ENCODE measurements around the gene MRPL12. TPM values are rescaled to one million over a fixed set of nuclear protein-coding genes. Genes with fewer than 3 reads are reported as not detected.
A peak's percentile ranks its signal among the peaks of the same experiment; 100 is the strongest.

Gene MRPL12
- polyA plus RNA-seq, 3 donors: 21.2 to 57.0 (median 38.3) TPM

- Histone ChIP-seq H3K4me3 (replicated peaks in 1 of 3; ENCODE audit: low read depth in 2 of 3, low read length in 3 of 3) (peak overlapping the region in 1 of 3 experiments; percentile 89), H3K4me2 (replicated peaks; ENCODE audit: extremely low read depth, low read length, poor library complexity, severe bottlenecking) (peak overlapping the region; percentile 86), H3K4me1 (ENCODE audit: control insufficient read depth in 1 of 2, insufficient read depth in 2 of 2, low read length in 2 of 2) (peaks cover 22 to 32% of the 10 kb centered on the region in 2 donors), H3K79me2 (ENCODE audit: insufficient read depth, low read length) (peaks cover 76% of the 10 kb centered on the region), H3K9ac (ENCODE audit: insufficient read depth, low read length, poor library complexity, severe bottlenecking) (peak overlapping the region; percentile 97), H4K20me1 (ENCODE audit: insufficient read depth, low read length) (peaks cover 56% of the 10 kb centered on the region), H2AFZ (ENCODE audit: insufficient read depth, low read depth, low read length, poor library complexity, severe bottlenecking) (no peak overlapping the region), H3K27me3 (ENCODE audit: control insufficient read depth in 2 of 2, insufficient read depth in 2 of 2, low read length in 2 of 2) (no peaks in the 10 kb centered on the region), H3K36me3 (replicated peaks in 1 of 2; ENCODE audit: control insufficient read depth in 1 of 2, insufficient read depth in 2 of 2, low read length in 2 of 2) (peaks cover 49 to 65% of the 10 kb centered on the region in 2 donors), H3K27ac (ENCODE audit: low read depth in 1 of 2, low read length in 2 of 2) (peak overlapping the region; percentile 86 to 97), H3K9me3 (replicated peaks in 1 of 2; ENCODE audit: control insufficient read depth in 1 of 2, insufficient read depth in 1 of 2, low read length in 2 of 2) (no peaks in the 10 kb centered on the region)
- H3K36me3 Mint-ChIP-seq: peaks cover 50 to 73% of the 10 kb centered on the region in 2 donors
- peaks cover 29% of the 10 kb centered on the region for H3K4me1 Mint-ChIP-seq
- WGBS (ENCODE audit: insufficient coverage): 83% methylated on average over 16 of the region's 23 CpGs
- intact Hi-C loops (cut with micrococcal nuclease): loop anchor here in 1 of 2 donors (2.0 to 5.0 kb wide), 2 partner anchors 19 to 34 kb away; partner anchors contain the start of genes ARL16, CCDC137 and OXLD1
- peak overlapping the region in 6 of 7 donors; percentile 81 to 97 (median 94) for H3K27ac Mint-ChIP-seq
- peaks cover 0 to 5% (median 1%) of the 10 kb centered on the region in 3 donors for H3K27me3 Mint-ChIP-seq (ENCODE audit: low read depth in 3 of 3)
- TF ChIP-seq, protein P1, sequence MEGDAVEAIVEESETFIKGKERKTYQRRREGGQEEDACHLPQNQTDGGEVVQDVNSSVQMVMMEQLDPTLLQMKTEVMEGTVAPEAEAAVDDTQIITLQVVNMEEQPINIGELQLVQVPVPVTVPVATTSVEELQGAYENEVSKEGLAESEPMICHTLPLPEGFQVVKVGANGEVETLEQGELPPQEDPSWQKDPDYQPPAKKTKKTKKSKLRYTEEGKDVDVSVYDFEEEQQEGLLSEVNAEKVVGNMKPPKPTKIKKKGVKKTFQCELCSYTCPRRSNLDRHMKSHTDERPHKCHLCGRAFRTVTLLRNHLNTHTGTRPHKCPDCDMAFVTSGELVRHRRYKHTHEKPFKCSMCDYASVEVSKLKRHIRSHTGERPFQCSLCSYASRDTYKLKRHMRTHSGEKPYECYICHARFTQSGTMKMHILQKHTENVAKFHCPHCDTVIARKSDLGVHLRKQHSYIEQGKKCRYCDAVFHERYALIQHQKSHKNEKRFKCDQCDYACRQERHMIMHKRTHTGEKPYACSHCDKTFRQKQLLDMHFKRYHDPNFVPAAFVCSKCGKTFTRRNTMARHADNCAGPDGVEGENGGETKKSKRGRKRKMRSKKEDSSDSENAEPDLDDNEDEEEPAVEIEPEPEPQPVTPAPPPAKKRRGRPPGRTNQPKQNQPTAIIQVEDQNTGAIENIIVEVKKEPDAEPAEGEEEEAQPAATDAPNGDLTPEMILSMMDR (IDR thresholded peaks at IDR 0.05): no peak
- H3K9me3 Mint-ChIP-seq: peaks cover 0 to 2% (median 0%) of the 10 kb centered on the region in 7 donors
- H3K4me3 Mint-ChIP-seq: peak overlapping the region in 1 of 2 donors; percentile 96
- DNase-seq: no peak
These were observed 1.7 kb upstream of the MRPL12 start for GRCh38 chr17:81701288-81702071.

- H3K36me3 Mint-ChIP-seq: peaks cover 35 to 66% of the 10 kb centered on the region in 2 donors
- peaks cover 0 to 5% (median 0%) of the 10 kb centered on the region in 3 donors for H3K27me3 Mint-ChIP-seq (ENCODE audit: low read depth in 3 of 3)
- DNase-seq: no peak
- peak overlapping the region; percentile 70 to 78 for H3K4me3 Mint-ChIP-seq
- Histone ChIP-seq H2AFZ (ENCODE audit: insufficient read depth, low read depth, low read length, poor library complexity, severe bottlenecking) (peak overlapping the region; percentile 96), H3K27ac (ENCODE audit: low read depth in 1 of 2, low read length in 2 of 2) (peak overlapping the region in 1 of 2 donors; percentile 97), H3K27me3 (ENCODE audit: control insufficient read depth in 2 of 2, insufficient read depth in 2 of 2, low read length in 2 of 2) (no peaks in the 10 kb centered on the region), H3K9me3 (replicated peaks in 1 of 2; ENCODE audit: control insufficient read depth in 1 of 2, insufficient read depth in 1 of 2, low read length in 2 of 2) (no peaks in the 10 kb centered on the region), H3K4me3 (replicated peaks in 1 of 3; ENCODE audit: low read depth in 2 of 3, low read length in 3 of 3) (peak overlapping the region; percentile 67 to 89 (median 84)), H3K4me2 (replicated peaks; ENCODE audit: extremely low read depth, low read length, poor library complexity, severe bottlenecking) (peak overlapping the region; percentile 86), H3K9ac (ENCODE audit: insufficient read depth, low read length, poor library complexity, severe bottlenecking) (peak overlapping the region; percentile 97), H3K36me3 (replicated peaks in 1 of 2; ENCODE audit: control insufficient read depth in 1 of 2, insufficient read depth in 2 of 2, low read length in 2 of 2) (peaks cover 34 to 53% of the 10 kb centered on the region in 2 donors), H4K20me1 (ENCODE audit: insufficient read depth, low read length) (peaks cover 31% of the 10 kb centered on the region), H3K79me2 (ENCODE audit: insufficient read depth, low read length) (peaks cover 55% of the 10 kb centered on the region), H3K4me1 (ENCODE audit: control insufficient read depth in 1 of 2, insufficient read depth in 2 of 2, low read length in 2 of 2) (peaks cover 22 to 32% of the 10 kb centered on the region in 2 donors)
- peaks cover 29% of the 10 kb centered on the region for H3K4me1 Mint-ChIP-seq
- 23% methylated on average over 21 of the region's 27 CpGs for WGBS (ENCODE audit: insufficient coverage)
- peaks cover 0 to 2% (median 0%) of the 10 kb centered on the region in 7 donors for H3K9me3 Mint-ChIP-seq
- intact Hi-C loops (cut with micrococcal nuclease): loop anchor here (1.0 to 5.0 kb wide), 3 partner anchors 20 to 37 kb away; partner anchors contain the start of genes ARL16 (in 1 of the 2), CCDC137 (in 1 of the 2), HGS (in 1 of the 2) and OXLD1 (in 1 of the 2)
- TF ChIP-seq, protein P1 (IDR thresholded peaks at IDR 0.05): no peak
- H3K27ac Mint-ChIP-seq: peak overlapping the region in 6 of 7 donors; percentile 42 to 93 (median 74)
These were observed 834 bp downstream of the MRPL12 start for GRCh38 chr17:81703747-81704654.

All from CD14-positive monocyte (primary cell).